Common myeloid progenitor, CD34-positive (primary cell): Measurements from ENCODE around the gene COL28A1.

Source experiments
- CTCF ChIA-PET: fragments of 350-600 bp; sonication (Branson Sonifier 250); formaldehyde crosslinking; loops from one replicate; lab custom pipeline; 2021; ENCODE audit warnings: antibody characterized with exemption; lab: Charles Lee
- POLR2A ChIA-PET: fragments of 350-600 bp; sonication (Branson Sonifier 250); formaldehyde crosslinking; loops from one replicate; lab custom pipeline; 2021; ENCODE audit warnings: antibody characterized with exemption; lab: Charles Lee
- DNase-seq, 3 donors: peaks; one replicate each; pipeline versions ENCODE4 v3.0.0 to v3.0.0-alpha.2; 2013
- H3K27ac ChIP-seq, 2 experiments: 1 replicate in 1 of 2; 2 replicates in 1 of 2; pipeline ENCODE4 v1.7.0; 2013; ENCODE audit warnings: inconsistent platforms in 2 of 2, low read length in 2 of 2, mild to moderate bottlenecking in 2 of 2, low read depth in 1 of 2, moderate library complexity in 1 of 2; ENCODE audit not compliant: severe bottlenecking in 2 of 2, insufficient read depth in 1 of 2, poor library complexity in 1 of 2
- H3K27me3 ChIP-seq, 5 experiments: replicated peaks in 2 of 5; 1 replicate in 3 of 5; 2 replicates in 2 of 5; pipeline versions ENCODE4 v1.6.1 to v1.7.0; 2013; ENCODE audit warnings: low read length in 4 of 5, mild to moderate bottlenecking in 2 of 5, moderate library complexity in 2 of 5, inconsistent platforms in 1 of 5; ENCODE audit not compliant: insufficient read depth in 5 of 5, control insufficient read depth in 4 of 5
- H3K36me3 ChIP-seq, 4 experiments: 1 replicate in 2 of 4; 2 replicates in 2 of 4; pipeline versions ENCODE4 v1.6.1 to v1.7.0; 2013; ENCODE audit warnings: low read length in 3 of 4, control low read depth in 1 of 4, mild to moderate bottlenecking in 1 of 4; ENCODE audit not compliant: control insufficient read depth in 4 of 4, insufficient read depth in 4 of 4
- H3K4me1 ChIP-seq, 4 experiments: 1 replicate in 3 of 4; 2 replicates in 1 of 4; pipeline versions ENCODE4 v1.6.1 to v1.7.1; 2013; ENCODE audit warnings: low read length in 3 of 4, mild to moderate bottlenecking in 3 of 4, control low read depth in 1 of 4, inconsistent platforms in 1 of 4, moderate library complexity in 1 of 4; ENCODE audit not compliant: control insufficient read depth in 4 of 4, insufficient read depth in 4 of 4; ENCODE audit errors: control extremely low read depth in 1 of 4
- H3K4me3 ChIP-seq, 7 experiments: 1 replicate in 4 of 7; 2 replicates in 3 of 7; pipeline versions ENCODE4 v1.5.1 to v1.7.0; 2013; ENCODE audit warnings: mild to moderate bottlenecking in 7 of 7, low read length in 6 of 7, moderate library complexity in 6 of 7, inconsistent platforms in 2 of 7, low read depth in 2 of 7, control low read depth in 1 of 7; ENCODE audit not compliant: insufficient read depth in 4 of 7, control insufficient read depth in 1 of 7; ENCODE audit errors: extremely low read depth in 1 of 7
- H3K9me3 ChIP-seq, 5 experiments: 1 replicate in 4 of 5; 2 replicates in 1 of 5; pipeline versions ENCODE4 v1.6.1 to v1.7.1; 2013; ENCODE audit warnings: low read length in 4 of 5, mild to moderate bottlenecking in 2 of 5, inconsistent platforms in 1 of 5, low read depth in 1 of 5, moderate library complexity in 1 of 5; ENCODE audit not compliant: control insufficient read depth in 4 of 5, insufficient read depth in 2 of 5; ENCODE audit errors: control extremely low read depth in 1 of 5
- WGBS: methylation state at CpG from one replicate; pipeline ENCODE4 v1.1.5; 2013; ENCODE audit not compliant: insufficient coverage; 5-methylcytosine and 5-hydroxymethylcytosine counted together

Gene COL28A1

GRCh38 chr7:7311001-7311400 lies 224.7 kb downstream of the COL28A1 start:
- CTCF ChIA-PET, result no interaction called here
- POLR2A ChIA-PET, result no interaction called here

GRCh38 chr7:7309203-7309602 lies 226.5 kb downstream of the COL28A1 start:
- H3K36me3 ChIP-seq, result no peaks in the 10 kb centered on the region
- no peaks in the 10 kb centered on the region for H3K27me3 ChIP-seq
- ChIA-PET CTCF (no interaction called here), POLR2A (no interaction called here)
- H3K27ac ChIP-seq, result no peak overlapping the region
- H3K9me3 ChIP-seq, result no peaks in the 10 kb centered on the region
- no peak for DNase-seq
- no peak overlapping the region for H3K4me3 ChIP-seq
- H3K4me1 ChIP-seq, result no peaks in the 10 kb centered on the region
- no CpG with 5 or more reads among the region's 1 CpG for WGBS

More at GRCh38 chr7:7311001-7311400, 224.7 kb downstream of the COL28A1 start:
- Histone ChIP-seq H3K4me3 (no peak overlapping the region), H3K36me3 (no peaks in the 10 kb centered on the region), H3K27ac (no peak overlapping the region), H3K4me1 (no peaks in the 10 kb centered on the region), H3K27me3 (no peaks in the 10 kb centered on the region), H3K9me3 (no peaks in the 10 kb centered on the region)
- DNase-seq, result no peak
- WGBS, result 100% methylated on average over 1 of the region's 2 CpGs
